SK-N-SH (cell line): ENCODE measurements around the gene P2RY6. TPM values are rescaled to one million over a fixed set of nuclear protein-coding genes. Genes with fewer than 3 reads are reported as not detected.

ENCODE experiments used
- CTCF ChIA-PET: fragments of 300-600, 350-600 bp; formaldehyde crosslinking; extraction: SDS; loops from one replicate; lab custom pipeline; 2021; lab: Yijun Ruan, JAX
- POLR2A ChIA-PET: fragments of 350-600 bp; sonication (Branson Sonifier 250); formaldehyde crosslinking; extraction: SDS; loops from one replicate; lab custom pipeline; 2020; ENCODE audit warnings: antibody characterized with exemption, inconsistent platforms; lab: Yijun Ruan, JAX
- DNase-seq: peaks from one replicate; pipeline ENCODE4 v3.0.0; 2012
- H2AFZ ChIP-seq: fragments of 200-600 bp; sonication (generic); 2 replicates; pipeline ENCODE4 v1.8.1; 2016; ENCODE audit warnings: antibody characterized with exemption, mild to moderate bottlenecking, low read depth
- H3F3A ChIP-seq: fragments of 200-600 bp; sonication (generic); replicated peaks from 2 replicates; pipeline ENCODE3; 2016; ENCODE audit warnings: antibody characterized with exemption, mild to moderate bottlenecking; ENCODE audit not compliant: insufficient read depth
- H3K27ac ChIP-seq, 2 experiments: fragments of 200-500 bp in 1 of 2; fragments of 200-600 bp in 1 of 2; sonication (Bioruptor generic) in 1 of 2; sonication (generic), shearing (Covaris generic) in 1 of 2; 2 replicates each; pipeline versions ENCODE4 v1.5.1 to v1.6.1; 2014 to 2016; ENCODE audit warnings: low read depth in 2 of 2, inconsistent platforms in 1 of 2, low read length in 1 of 2, mild to moderate bottlenecking in 1 of 2, mixed read lengths in 1 of 2
- H3K27me3 ChIP-seq: fragments of 200-600 bp; sonication (generic), shearing (Covaris generic); 2 replicates; pipeline ENCODE4 v1.6.1; 2016; ENCODE audit warnings: mixed run types; ENCODE audit not compliant: insufficient read depth
- H3K36me3 ChIP-seq, 2 experiments: fragments of 200-500 bp in 1 of 2; fragments of 200-600 bp in 1 of 2; sonication (Bioruptor generic) in 1 of 2; sonication (generic) in 1 of 2; replicated peaks in 1 of 2; 2 replicates each; pipeline versions ENCODE3 to v1.5.1; 2014 to 2016; ENCODE audit warnings: low read length in 1 of 2, mild to moderate bottlenecking in 1 of 2; ENCODE audit not compliant: insufficient read depth in 2 of 2, control insufficient read depth in 1 of 2
- H3K4me1 ChIP-seq, 2 experiments: fragments of 200-500 bp in 1 of 2; fragments of 200-600 bp in 1 of 2; sonication (Bioruptor generic) in 1 of 2; sonication (generic), shearing (Covaris generic) in 1 of 2; 2 replicates each; pipeline versions ENCODE4 v1.5.1 to v1.6.1; 2014 to 2016; ENCODE audit warnings: low read depth in 1 of 2, low read length in 1 of 2, mixed run types in 1 of 2; ENCODE audit not compliant: insufficient read depth in 2 of 2, control insufficient read depth in 1 of 2
- H3K4me2 ChIP-seq: fragments of 200-600 bp; sonication (generic), shearing (Covaris generic); 2 replicates; pipeline ENCODE4 v1.6.1; 2017; ENCODE audit warnings: mixed run types
- H3K4me3 ChIP-seq, 2 experiments: fragments of 200-500 bp in 1 of 2; fragments of 200-600 bp in 1 of 2; sonication (Bioruptor generic) in 1 of 2; sonication (generic), shearing (Covaris generic) in 1 of 2; 2 replicates each; pipeline versions ENCODE4 v1.5.1 to v1.8.1; 2014 to 2016; ENCODE audit warnings: low read depth in 2 of 2, inconsistent platforms in 1 of 2, low read length in 1 of 2, mild to moderate bottlenecking in 1 of 2, mixed read lengths in 1 of 2, moderate library complexity in 1 of 2
- H3K79me2 ChIP-seq: fragments of 200-600 bp; sonication (generic); 2 replicates; pipeline ENCODE4 v1.8.1; 2017; ENCODE audit warnings: mild to moderate bottlenecking; ENCODE audit not compliant: insufficient read depth
- H3K9ac ChIP-seq: fragments of 200-600 bp; sonication (generic); 2 replicates; pipeline ENCODE4 v1.6.1; 2017; ENCODE audit warnings: mixed run types
- H3K9me2 ChIP-seq: fragments of 200-600 bp; sonication (generic); 2 replicates; pipeline ENCODE4 v1.6.1; 2017; ENCODE audit warnings: mixed run types
- H3K9me3 ChIP-seq: fragments of 200-600 bp; sonication (generic); 2 replicates; pipeline ENCODE4 v1.6.1; 2017; ENCODE audit warnings: mixed run types, mild to moderate bottlenecking, moderate library complexity
- H4K20me1 ChIP-seq: fragments of 200-600 bp; sonication (generic); 2 replicates; pipeline ENCODE4 v1.6.1; 2017; ENCODE audit warnings: mild to moderate bottlenecking, mixed run types; ENCODE audit not compliant: insufficient read depth
- CHD2 ChIP-seq: fragments of 150-350 bp; IDR thresholded peaks from 2 replicates; pipeline ENCODE4 v1.6.1; 2018; ENCODE audit warnings: low read length; ENCODE audit not compliant: partially characterized antibody
- ELF1 ChIP-seq: IDR thresholded peaks from 2 replicates; pipeline ENCODE4 v1.4.0; 2012
- EZH2phosphoT487 ChIP-seq: fragments of 200-600 bp; sonication (generic); IDR thresholded peaks from 2 replicates; pipeline ENCODE4 v1.6.1; 2017; ENCODE audit warnings: low read depth, mixed run types, mild to moderate bottlenecking, antibody characterized with exemption, moderate library complexity, borderline replicate concordance
- JUND ChIP-seq: IDR thresholded peaks from 2 replicates; pipeline ENCODE4 v1.4.0; 2012
- MEF2A ChIP-seq: IDR thresholded peaks from 2 replicates; pipeline ENCODE4 v1.4.0; 2012; ENCODE audit warnings: low read depth, borderline replicate concordance
- NRF1 ChIP-seq: IDR thresholded peaks from 2 replicates; pipeline ENCODE4 v1.6.1; 2012; ENCODE audit warnings: low read depth, mild to moderate bottlenecking, low read length
- POLR2AphosphoS5 ChIP-seq: IDR thresholded peaks from 2 replicates; pipeline ENCODE4 v1.6.1; 2012; ENCODE audit warnings: low read depth, low read length
- RAD21 ChIP-seq: IDR thresholded peaks from 2 replicates; pipeline ENCODE4 v1.6.1; 2012; ENCODE audit warnings: mild to moderate bottlenecking, low read length
- RCOR1 ChIP-seq: fragments of 150-350 bp; IDR thresholded peaks from 2 replicates; pipeline ENCODE4 v1.6.1; 2017; ENCODE audit warnings: antibody characterized with exemption, low read length
- RXRA ChIP-seq: IDR thresholded peaks from 2 replicates; pipeline ENCODE4 v1.4.0; 2012; ENCODE audit warnings: low read depth, mild to moderate bottlenecking, borderline replicate concordance
- TAF1 ChIP-seq: IDR thresholded peaks from 2 replicates; pipeline ENCODE4 v1.6.1; 2012; ENCODE audit warnings: low read depth, mild to moderate bottlenecking, low read length, moderate library complexity, borderline replicate concordance
- TEAD4 ChIP-seq: IDR thresholded peaks from 2 replicates; pipeline ENCODE4 v1.4.0; 2012; ENCODE audit warnings: mild to moderate bottlenecking, borderline replicate concordance; ENCODE audit not compliant: insufficient read depth
- WGBS: methylation state at CpG from one replicate; pipeline ENCODE4 v1.1.6; 2017; ENCODE audit warnings: low lambda C conversion rate; 5-methylcytosine and 5-hydroxymethylcytosine counted together
- polyA plus RNA-seq, 3 experiments: library from polyadenylated mRNA; depleted of rRNA; stranded (reverse); fragments of >200 nt; gene quantifications; 2 replicates each; pipeline ENCODE4 v1.2.3, GENCODE V29; 2012
- TF ChIP-seq, protein P1 (sequence below): IDR thresholded peaks from 2 replicates; pipeline ENCODE4; 2012
- TF ChIP-seq, protein P2 (sequence below): IDR thresholded peaks from 2 replicates; pipeline ENCODE4 v1.4.0; 2012; ENCODE audit warnings: low read depth, borderline replicate concordance
- TF ChIP-seq, protein P3 (sequence below): fragments of 150-350 bp; IDR thresholded peaks from 2 replicates; pipeline ENCODE4 v1.6.1; 2016; ENCODE audit warnings: mild to moderate bottlenecking, low read depth, low read length
- TF ChIP-seq, protein P4 (sequence below): fragments of 150-350 bp; IDR thresholded peaks from 2 replicates; pipeline ENCODE4 v1.6.1; 2017; ENCODE audit warnings: antibody characterized with exemption, low read length, low read depth, borderline replicate concordance
- TF ChIP-seq, protein P5 (sequence below): IDR thresholded peaks from 2 replicates; pipeline ENCODE4 v1.4.0; 2012; ENCODE audit warnings: low read depth, borderline replicate concordance
- TF ChIP-seq, protein P6 (sequence below): IDR thresholded peaks from 2 replicates; pipeline ENCODE4 v1.4.0; 2012; ENCODE audit warnings: low read depth

The P2RY6 gene
- polyA plus RNA-seq, 1 of the 3 experiments (the other 2 are of a cell fraction): 0.15 TPM

GRCh38 chr11:73318501-73319011 lies 46.4 kb downstream of the P2RY6 start:
- Histone ChIP-seq H3K36me3 (peaks cover 4 to 7% of the 10 kb centered on the region in 2 experiments), H3K9ac (no peak overlapping the region), H3K27ac (peak overlapping the region; percentile 7 to 98; a peak in 2 of 4 replicates), H3F3A (peaks cover 34% of the 10 kb centered on the region), H3K9me3 (no peaks in the 10 kb centered on the region), H2AFZ (no peak overlapping the region), H3K4me1 (peaks cover 75 to 85% of the 10 kb centered on the region in 2 experiments), H3K4me3 (no peak overlapping the region), H3K4me2 (no peak overlapping the region), H3K9me2 (no peaks in the 10 kb centered on the region), H4K20me1 (peaks cover 55% of the 10 kb centered on the region), H3K79me2 (peaks cover 98% of the 10 kb centered on the region), H3K27me3 (no peaks in the 10 kb centered on the region)
- ChIA-PET POLR2A (interaction anchor here (1.8 kb wide), 1 partner anchor 11 kb away, joined by 4 read pairs; no protein-coding TSS in a partner anchor), CTCF (interaction anchor here (1.3 to 17.6 kb wide), 3 partner anchors 9 to 19 kb away, joined by 5 to 395 read pairs (median 223); partner anchors contain the start of gene ARHGEF17)
- WGBS: 88% methylated on average over 8 of the region's 8 CpGs
- no peak for DNase-seq
- TF ChIP-seq RXRA (no peak), TAF1 (no peak), RAD21 (no peak)

- H3K27ac ChIP-seq: peak overlapping the region; percentile 92 to 98
- peak overlapping the region; percentile 75 for H3K4me2 ChIP-seq
- no peak overlapping the region for H3K4me3 ChIP-seq
- peaks cover 0 to 12% of the 10 kb centered on the region in 2 experiments for H3K36me3 ChIP-seq
- no peak overlapping the region for H2AFZ ChIP-seq
- DNase-seq: no peak
- WGBS: 58% methylated on average over 10 of the region's 10 CpGs
- H3K9me2 ChIP-seq: no peaks in the 10 kb centered on the region
- H3K4me1 ChIP-seq: peaks cover 75 to 85% of the 10 kb centered on the region in 2 experiments
- H3F3A ChIP-seq: peaks cover 50% of the 10 kb centered on the region
- ChIA-PET POLR2A (no interaction called here), CTCF (interaction anchor here (0.6 to 17.6 kb wide), 6 partner anchors 11 to 89 kb away, joined by 3 to 395 read pairs (median 3); partner anchors contain the start of gene ARHGEF17)
- TF ChIP-seq, protein P1, sequence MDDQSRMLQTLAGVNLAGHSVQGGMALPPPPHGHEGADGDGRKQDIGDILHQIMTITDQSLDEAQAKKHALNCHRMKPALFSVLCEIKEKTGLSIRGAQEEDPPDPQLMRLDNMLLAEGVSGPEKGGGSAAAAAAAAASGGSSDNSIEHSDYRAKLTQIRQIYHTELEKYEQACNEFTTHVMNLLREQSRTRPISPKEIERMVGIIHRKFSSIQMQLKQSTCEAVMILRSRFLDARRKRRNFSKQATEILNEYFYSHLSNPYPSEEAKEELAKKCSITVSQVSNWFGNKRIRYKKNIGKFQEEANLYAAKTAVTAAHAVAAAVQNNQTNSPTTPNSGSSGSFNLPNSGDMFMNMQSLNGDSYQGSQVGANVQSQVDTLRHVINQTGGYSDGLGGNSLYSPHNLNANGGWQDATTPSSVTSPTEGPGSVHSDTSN: no peak
- TF ChIP-seq, protein P2, sequence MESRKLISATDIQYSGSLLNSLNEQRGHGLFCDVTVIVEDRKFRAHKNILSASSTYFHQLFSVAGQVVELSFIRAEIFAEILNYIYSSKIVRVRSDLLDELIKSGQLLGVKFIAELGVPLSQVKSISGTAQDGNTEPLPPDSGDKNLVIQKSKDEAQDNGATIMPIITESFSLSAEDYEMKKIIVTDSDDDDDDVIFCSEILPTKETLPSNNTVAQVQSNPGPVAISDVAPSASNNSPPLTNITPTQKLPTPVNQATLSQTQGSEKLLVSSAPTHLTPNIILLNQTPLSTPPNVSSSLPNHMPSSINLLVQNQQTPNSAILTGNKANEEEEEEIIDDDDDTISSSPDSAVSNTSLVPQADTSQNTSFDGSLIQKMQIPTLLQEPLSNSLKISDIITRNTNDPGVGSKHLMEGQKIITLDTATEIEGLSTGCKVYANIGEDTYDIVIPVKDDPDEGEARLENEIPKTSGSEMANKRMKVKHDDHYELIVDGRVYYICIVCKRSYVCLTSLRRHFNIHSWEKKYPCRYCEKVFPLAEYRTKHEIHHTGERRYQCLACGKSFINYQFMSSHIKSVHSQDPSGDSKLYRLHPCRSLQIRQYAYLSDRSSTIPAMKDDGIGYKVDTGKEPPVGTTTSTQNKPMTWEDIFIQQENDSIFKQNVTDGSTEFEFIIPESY: no peak
- TF ChIP-seq EZH2phosphoT487 (no peak), TAF1 (no peak), TEAD4 (no peak), RCOR1 (no peak), NRF1 (no peak), JUND (no peak), MEF2A (no peak), ELF1 (no peak), POLR2AphosphoS5 (no peak), CHD2 (no peak)
- TF ChIP-seq, protein P3, sequence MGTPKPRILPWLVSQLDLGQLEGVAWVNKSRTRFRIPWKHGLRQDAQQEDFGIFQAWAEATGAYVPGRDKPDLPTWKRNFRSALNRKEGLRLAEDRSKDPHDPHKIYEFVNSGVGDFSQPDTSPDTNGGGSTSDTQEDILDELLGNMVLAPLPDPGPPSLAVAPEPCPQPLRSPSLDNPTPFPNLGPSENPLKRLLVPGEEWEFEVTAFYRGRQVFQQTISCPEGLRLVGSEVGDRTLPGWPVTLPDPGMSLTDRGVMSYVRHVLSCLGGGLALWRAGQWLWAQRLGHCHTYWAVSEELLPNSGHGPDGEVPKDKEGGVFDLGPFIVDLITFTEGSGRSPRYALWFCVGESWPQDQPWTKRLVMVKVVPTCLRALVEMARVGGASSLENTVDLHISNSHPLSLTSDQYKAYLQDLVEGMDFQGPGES: no peak
- TF ChIP-seq, protein P4, sequence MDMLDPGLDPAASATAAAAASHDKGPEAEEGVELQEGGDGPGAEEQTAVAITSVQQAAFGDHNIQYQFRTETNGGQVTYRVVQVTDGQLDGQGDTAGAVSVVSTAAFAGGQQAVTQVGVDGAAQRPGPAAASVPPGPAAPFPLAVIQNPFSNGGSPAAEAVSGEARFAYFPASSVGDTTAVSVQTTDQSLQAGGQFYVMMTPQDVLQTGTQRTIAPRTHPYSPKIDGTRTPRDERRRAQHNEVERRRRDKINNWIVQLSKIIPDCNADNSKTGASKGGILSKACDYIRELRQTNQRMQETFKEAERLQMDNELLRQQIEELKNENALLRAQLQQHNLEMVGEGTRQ: no peak
- TF ChIP-seq, protein P5, sequence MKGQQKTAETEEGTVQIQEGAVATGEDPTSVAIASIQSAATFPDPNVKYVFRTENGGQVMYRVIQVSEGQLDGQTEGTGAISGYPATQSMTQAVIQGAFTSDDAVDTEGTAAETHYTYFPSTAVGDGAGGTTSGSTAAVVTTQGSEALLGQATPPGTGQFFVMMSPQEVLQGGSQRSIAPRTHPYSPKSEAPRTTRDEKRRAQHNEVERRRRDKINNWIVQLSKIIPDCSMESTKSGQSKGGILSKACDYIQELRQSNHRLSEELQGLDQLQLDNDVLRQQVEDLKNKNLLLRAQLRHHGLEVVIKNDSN: no peak
- TF ChIP-seq, protein P6, sequence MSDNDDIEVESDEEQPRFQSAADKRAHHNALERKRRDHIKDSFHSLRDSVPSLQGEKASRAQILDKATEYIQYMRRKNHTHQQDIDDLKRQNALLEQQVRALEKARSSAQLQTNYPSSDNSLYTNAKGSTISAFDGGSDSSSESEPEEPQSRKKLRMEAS: no peak
- peaks cover 98% of the 10 kb centered on the region for H3K79me2 ChIP-seq
- no peaks in the 10 kb centered on the region for H3K27me3 ChIP-seq
- H3K9me3 ChIP-seq: no peaks in the 10 kb centered on the region
- peak overlapping the region; percentile 65; the same call in 1 of the 2 replicates for H3K9ac ChIP-seq
- peaks cover 32% of the 10 kb centered on the region for H4K20me1 ChIP-seq
Observed at GRCh38 chr11:73320763-73321603, 48.8 kb downstream of the P2RY6 start.
